ENCODE results near the gene FGF12.

FGF12 gene

DNA sequence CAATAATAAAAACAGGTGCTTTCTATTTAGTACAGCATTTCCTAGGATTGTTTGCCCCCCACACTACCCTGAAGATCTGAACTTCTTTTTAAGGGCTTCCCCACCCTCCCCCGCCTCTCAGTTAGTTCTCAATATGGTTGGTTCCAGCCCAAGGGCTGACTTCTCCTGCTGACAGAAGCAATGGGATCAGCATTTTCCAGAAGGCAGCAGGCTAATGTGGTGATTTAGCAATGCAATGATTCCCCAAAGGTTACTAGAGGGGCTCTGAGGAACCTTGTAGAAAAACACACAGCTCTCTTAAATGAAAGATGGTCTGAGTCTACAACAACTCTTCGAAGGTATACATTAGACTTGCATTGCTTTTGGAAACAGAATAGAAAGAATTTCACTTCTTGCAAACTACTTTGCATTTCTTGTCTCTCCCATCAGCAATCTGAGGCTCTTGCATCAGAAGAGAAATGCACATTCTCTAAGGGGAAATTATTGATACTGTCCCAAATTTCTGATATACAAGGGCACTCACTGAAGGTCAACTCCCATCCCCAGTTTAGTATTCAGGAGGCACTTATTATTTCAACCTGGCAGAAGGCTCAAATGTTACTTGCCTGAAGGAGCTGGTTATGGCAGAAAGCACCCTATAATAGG, 30.3 kb downstream of the FGF12 start:
- no peak for DNase-seq
- no peaks in the 10 kb centered on the region for H3K9me3 ChIP-seq
- TF ChIP-seq, protein P1, sequence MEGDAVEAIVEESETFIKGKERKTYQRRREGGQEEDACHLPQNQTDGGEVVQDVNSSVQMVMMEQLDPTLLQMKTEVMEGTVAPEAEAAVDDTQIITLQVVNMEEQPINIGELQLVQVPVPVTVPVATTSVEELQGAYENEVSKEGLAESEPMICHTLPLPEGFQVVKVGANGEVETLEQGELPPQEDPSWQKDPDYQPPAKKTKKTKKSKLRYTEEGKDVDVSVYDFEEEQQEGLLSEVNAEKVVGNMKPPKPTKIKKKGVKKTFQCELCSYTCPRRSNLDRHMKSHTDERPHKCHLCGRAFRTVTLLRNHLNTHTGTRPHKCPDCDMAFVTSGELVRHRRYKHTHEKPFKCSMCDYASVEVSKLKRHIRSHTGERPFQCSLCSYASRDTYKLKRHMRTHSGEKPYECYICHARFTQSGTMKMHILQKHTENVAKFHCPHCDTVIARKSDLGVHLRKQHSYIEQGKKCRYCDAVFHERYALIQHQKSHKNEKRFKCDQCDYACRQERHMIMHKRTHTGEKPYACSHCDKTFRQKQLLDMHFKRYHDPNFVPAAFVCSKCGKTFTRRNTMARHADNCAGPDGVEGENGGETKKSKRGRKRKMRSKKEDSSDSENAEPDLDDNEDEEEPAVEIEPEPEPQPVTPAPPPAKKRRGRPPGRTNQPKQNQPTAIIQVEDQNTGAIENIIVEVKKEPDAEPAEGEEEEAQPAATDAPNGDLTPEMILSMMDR (IDR thresholded peaks at IDR 0.05; ENCODE audit: low read depth, low read length) = no peak
- no peaks in the 10 kb centered on the region for H3K36me3 ChIP-seq
- H3K4me3 ChIP-seq (ENCODE audit: low read depth, low read length) = no peak overlapping the region
- H3K27me3 ChIP-seq = no peaks in the 10 kb centered on the region
- H3K4me1 ChIP-seq = no peaks in the 10 kb centered on the region

DNA sequence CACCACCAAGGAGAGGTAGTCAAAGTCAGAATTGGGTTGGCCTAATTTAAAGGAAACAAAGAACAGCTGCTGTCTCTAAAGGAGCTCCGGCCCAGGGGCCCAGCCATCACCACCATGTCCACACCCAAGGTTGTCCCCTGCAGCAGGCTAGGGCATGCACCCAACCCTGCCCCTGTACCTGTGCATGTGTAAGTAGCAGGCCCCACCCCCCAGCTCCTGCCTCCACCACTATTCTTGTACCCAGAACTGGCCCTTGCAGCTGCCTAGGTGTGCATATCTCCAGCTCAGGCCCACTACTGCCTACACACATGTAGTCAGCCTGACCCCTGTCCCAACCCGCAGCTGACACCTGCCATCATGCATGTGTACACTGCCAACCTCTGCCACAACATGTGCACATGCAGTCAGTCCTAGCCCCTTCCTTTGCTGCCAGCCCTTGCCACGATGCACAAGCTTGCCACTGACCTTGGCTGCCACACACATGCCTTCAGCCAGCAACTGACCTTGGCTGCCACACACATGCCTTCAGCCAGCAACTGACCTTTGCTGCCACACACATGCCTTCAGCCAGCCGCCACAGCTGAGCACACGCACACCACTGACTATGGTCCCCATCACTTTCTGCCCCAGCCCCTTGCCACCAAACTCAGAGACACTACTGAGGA, 39.7 kb downstream of the FGF12 start:
- no peak overlapping the region for H3K4me3 ChIP-seq (ENCODE audit: low read depth, low read length)
- no peaks in the 10 kb centered on the region for H3K27me3 ChIP-seq
- H3K9me3 ChIP-seq = no peaks in the 10 kb centered on the region
- TF ChIP-seq, protein P1 (IDR thresholded peaks at IDR 0.05; ENCODE audit: low read depth, low read length) = no peak
- H3K36me3 ChIP-seq = no peaks in the 10 kb centered on the region
- DNase-seq = no peak
- H3K4me1 ChIP-seq = no peaks in the 10 kb centered on the region

DNA sequence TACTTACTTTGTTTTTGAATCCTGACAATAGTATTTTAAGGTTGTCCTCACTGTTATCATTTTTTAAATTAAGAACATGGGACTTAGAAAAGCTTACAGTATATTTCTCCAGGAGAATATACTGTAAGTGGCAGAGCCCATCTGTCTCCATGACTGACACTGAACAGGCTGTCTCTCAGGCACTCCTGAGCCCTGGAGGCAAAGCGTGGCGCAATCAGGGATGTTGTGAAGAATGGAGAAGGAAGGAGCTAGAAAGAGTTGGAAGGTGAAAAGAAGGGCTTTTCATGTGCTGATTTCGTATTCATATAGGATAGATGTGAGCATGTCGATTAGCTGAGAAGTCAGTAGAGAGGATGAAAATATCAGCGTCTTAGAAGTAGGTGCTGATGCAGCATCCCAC, 41.5 kb downstream of the FGF12 start:
- Histone ChIP-seq H3K27me3 (no peaks in the 10 kb centered on the region), H3K4me3 (ENCODE audit: low read depth, low read length) (no peak overlapping the region), H3K4me1 (no peaks in the 10 kb centered on the region), H3K9me3 (no peaks in the 10 kb centered on the region), H3K36me3 (no peaks in the 10 kb centered on the region)
- DNase-seq = no peak
- TF ChIP-seq, protein P1 (IDR thresholded peaks at IDR 0.05; ENCODE audit: low read depth, low read length) = no peak

DNA sequence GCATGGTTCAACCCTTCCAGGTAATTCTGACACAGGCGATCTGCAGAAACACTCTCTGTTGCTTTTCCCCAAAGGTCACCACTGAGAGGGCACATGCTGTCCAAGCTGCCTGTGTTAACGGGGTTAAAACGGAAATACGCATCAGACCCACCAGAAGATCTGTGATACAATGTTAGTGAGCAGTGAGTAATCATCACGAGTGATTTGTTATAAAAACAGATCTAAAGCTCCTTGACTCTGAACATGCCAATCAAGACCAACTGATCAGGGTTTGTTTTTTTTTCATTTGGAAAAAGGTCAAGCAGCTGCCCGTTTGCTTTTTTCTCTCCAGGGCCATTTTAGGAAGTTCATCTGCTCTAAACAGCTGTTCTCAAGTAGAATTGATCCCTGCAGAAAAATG, 43.2 kb downstream of the FGF12 start:
- no peaks in the 10 kb centered on the region for H3K27me3 ChIP-seq
- no peak for DNase-seq
- no peaks in the 10 kb centered on the region for H3K36me3 ChIP-seq
- no peak overlapping the region for H3K4me3 ChIP-seq (ENCODE audit: low read depth, low read length)
- TF ChIP-seq, protein P1 (IDR thresholded peaks at IDR 0.05; ENCODE audit: low read depth, low read length) = no peak
- H3K4me1 ChIP-seq = no peaks in the 10 kb centered on the region
- no peaks in the 10 kb centered on the region for H3K9me3 ChIP-seq

DNA sequence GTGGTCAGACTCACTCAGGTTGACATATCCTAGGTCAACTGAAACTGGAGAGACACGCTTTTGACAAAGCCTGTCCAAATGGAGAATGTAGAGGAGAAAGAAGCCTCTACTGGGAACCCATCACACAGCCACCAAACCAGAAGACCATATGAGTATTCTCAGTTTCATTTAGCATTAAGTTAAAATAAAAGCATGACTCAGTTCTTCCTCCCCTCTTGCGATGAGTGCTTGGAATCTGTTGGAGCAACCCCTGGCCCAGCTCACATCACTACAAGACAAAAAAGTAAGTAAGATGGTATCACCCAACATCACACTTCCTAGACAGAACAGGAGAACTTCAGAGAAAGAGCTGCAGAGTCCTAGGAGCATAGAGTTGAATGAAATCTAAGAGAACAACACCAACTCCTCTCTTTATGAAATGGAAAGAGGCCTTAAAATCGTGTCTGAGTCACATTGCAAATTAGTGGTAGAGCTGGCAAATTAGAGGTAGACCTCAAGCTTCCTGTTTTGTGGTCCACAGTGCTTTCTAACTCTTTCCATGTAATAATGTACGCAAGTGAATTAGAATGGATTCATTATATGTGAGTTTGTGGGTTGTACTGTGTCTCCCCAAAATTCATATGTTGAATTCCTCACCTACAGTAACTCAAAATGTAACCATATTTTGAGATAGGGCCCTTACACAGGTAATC, 51.2 kb downstream of the FGF12 start:
- H3K36me3 ChIP-seq = no peaks in the 10 kb centered on the region
- DNase-seq = no peak
- no peaks in the 10 kb centered on the region for H3K4me1 ChIP-seq
- no peaks in the 10 kb centered on the region for H3K27me3 ChIP-seq
- H3K4me3 ChIP-seq (ENCODE audit: low read depth, low read length) = no peak overlapping the region
- TF ChIP-seq, protein P1 (IDR thresholded peaks at IDR 0.05; ENCODE audit: low read depth, low read length) = no peak
- H3K9me3 ChIP-seq = no peaks in the 10 kb centered on the region

DNA sequence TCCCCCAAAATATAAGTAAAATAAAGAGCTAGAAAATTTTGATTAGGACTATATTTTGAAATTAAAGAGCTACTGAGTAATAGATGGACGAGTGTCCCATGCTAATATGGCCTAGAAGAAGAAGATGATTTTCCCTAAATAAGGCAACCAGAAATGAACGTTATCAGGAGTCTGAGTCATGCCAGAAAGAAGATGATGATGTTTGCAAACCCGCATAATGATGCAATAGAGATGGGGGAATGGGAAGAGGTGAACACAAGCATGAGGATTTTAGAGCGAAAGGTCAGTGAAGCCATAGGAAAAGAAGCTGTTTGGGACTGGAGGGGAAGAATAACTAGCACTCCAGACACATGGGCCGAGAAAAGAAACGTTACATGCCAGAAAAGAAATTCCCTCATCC, 71.7 kb downstream of the FGF12 start:
- no peak overlapping the region for H3K4me3 ChIP-seq (ENCODE audit: low read depth, low read length)
- DNase-seq = no peak
- H3K36me3 ChIP-seq = no peaks in the 10 kb centered on the region
- TF ChIP-seq, protein P1 (IDR thresholded peaks at IDR 0.05; ENCODE audit: low read depth, low read length) = no peak
- H3K27me3 ChIP-seq = no peaks in the 10 kb centered on the region
- no peaks in the 10 kb centered on the region for H3K9me3 ChIP-seq
- H3K4me1 ChIP-seq = no peaks in the 10 kb centered on the region
